HG02571 (cell line): ENCODE results near the gene PIP4K2B.

ENCODE experiments used
- ATAC-seq: cut with Tn5 transposase; IDR thresholded peaks from one replicate; pipeline ENCODE4 v1.9.1; 2021; ENCODE audit warnings: mild to moderate bottlenecking, moderate library complexity; ENCODE audit not compliant: unreplicated experiment

The PIP4K2B gene

GRCh38 chr17:38746004-38746848 lies 53.1 kb downstream of the PIP4K2B start:
- ATAC-seq = no peak

- no peak for ATAC-seq
Observed at GRCh38 chr17:38745545-38745944, 53.8 kb downstream of the PIP4K2B start.

GRCh38 chr17:38743556-38744171 lies 55.7 kb downstream of the PIP4K2B start:
- no peak for ATAC-seq

GRCh38 chr17:38742411-38743308 lies 56.7 kb downstream of the PIP4K2B start:
- no peak for ATAC-seq

GRCh38 chr17:38741921-38742410 lies 57.4 kb downstream of the PIP4K2B start:
- ATAC-seq = no peak

GRCh38 chr17:38741461-38741860 lies 57.9 kb downstream of the PIP4K2B start:
- ATAC-seq = no peak

- ATAC-seq = no peak
Observed at GRCh38 chr17:38740806-38741205, 58.5 kb downstream of the PIP4K2B start.

- ATAC-seq = no peak
Observed at GRCh38 chr17:38740044-38740443, 59.3 kb downstream of the PIP4K2B start.

GRCh38 chr17:38739305-38739704 lies 60.1 kb downstream of the PIP4K2B start:
- ATAC-seq = no peak

GRCh38 chr17:38738686-38739085 lies 60.7 kb downstream of the PIP4K2B start:
- ATAC-seq = no peak

- ATAC-seq = no peak
Observed at GRCh38 chr17:38738007-38738662, 61.2 kb downstream of the PIP4K2B start.

- ATAC-seq = no peak
Observed at GRCh38 chr17:38735161-38735997, 64.0 kb downstream of the PIP4K2B start.

- ATAC-seq = no peak
Observed at GRCh38 chr17:38733982-38734973, 65.1 kb downstream of the PIP4K2B start.

- no peak for ATAC-seq
Observed at GRCh38 chr17:38733282-38733981, 65.9 kb downstream of the PIP4K2B start.

GRCh38 chr17:38732376-38733281 lies 66.7 kb downstream of the PIP4K2B start:
- ATAC-seq = no peak

- ATAC-seq = no peak
Observed at GRCh38 chr17:38731526-38732294, 67.6 kb downstream of the PIP4K2B start.
